Spleen (tissue), 11 donors: ENCODE results near the gene SLC4A8. TPM values are rescaled to one million over a fixed set of nuclear protein-coding genes. Genes with fewer than 3 reads are reported as not detected.

ENCODE experiments used
- DNase-seq: peaks from one replicate; pipeline ENCODE4 v3.0.0-alpha.2; 2020
- H3K27ac ChIP-seq, 8 donors: fragments of 200-600 bp; sonication (generic) in 7 of 8; 1 replicate in 4 of 8; 2 replicates in 4 of 8; pipeline versions ENCODE4 v1.5.0 to v1.8.0; 2016 to 2021; ENCODE audit warnings: inconsistent platforms in 4 of 8, mild to moderate bottlenecking in 4 of 8, moderate library complexity in 1 of 8
- H3K27me3 ChIP-seq, 7 donors: fragments of 200-600 bp; sonication (generic) in 6 of 7; replicated peaks in 1 of 7; 1 replicate in 4 of 7; 2 replicates in 3 of 7; pipeline versions ENCODE4 v1.5.0 to v1.8.0; 2016 to 2021; ENCODE audit warnings: inconsistent platforms in 3 of 7, mild to moderate bottlenecking in 1 of 7
- H3K36me3 ChIP-seq, 6 donors: fragments of 200-600 bp; sonication (generic) in 5 of 6; 1 replicate in 4 of 6; 2 replicates in 2 of 6; pipeline versions ENCODE4 v1.5.0 to v1.8.0; 2016 to 2021; ENCODE audit warnings: inconsistent platforms in 2 of 6
- H3K4me1 ChIP-seq, 6 donors: fragments of 200-600 bp; sonication (generic) in 5 of 6; 1 replicate in 3 of 6; 2 replicates in 3 of 6; pipeline versions ENCODE4 v1.5.0 to v1.8.0; 2016 to 2021; ENCODE audit warnings: inconsistent platforms in 3 of 6
- H3K4me3 ChIP-seq, 8 donors: fragments of 200-600 bp; sonication (generic) in 7 of 8; 1 replicate in 4 of 8; 2 replicates in 4 of 8; pipeline versions ENCODE4 v1.5.0 to v1.8.0; 2016 to 2021; ENCODE audit warnings: inconsistent platforms in 4 of 8, mild to moderate bottlenecking in 4 of 8, moderate library complexity in 2 of 8
- H3K9me3 ChIP-seq, 8 donors: fragments of 200-600 bp; sonication (generic) in 7 of 8; 1 replicate in 4 of 8; 2 replicates in 4 of 8; pipeline versions ENCODE4 v1.5.0 to v1.8.0; 2016 to 2021; ENCODE audit warnings: inconsistent platforms in 4 of 8
- POLR2A ChIP-seq, 3 donors: fragments of 450-650 bp; IDR thresholded peaks; one replicate each; pipeline ENCODE4 v1.5.1; 2017; ENCODE audit warnings: antibody characterized with exemption in 3 of 3, mild to moderate bottlenecking in 1 of 3
- POLR2AphosphoS5 ChIP-seq, 3 donors: sonication (generic); formaldehyde crosslinking; IDR thresholded peaks; one replicate each; pipeline ENCODE4 v1.5.1; 2017; ENCODE audit warnings: antibody characterized with exemption in 3 of 3
- WGBS, 5 donors: extraction: QIAGEN DNeasy Blood & Tissue Kit in 3 of 5; methylation state at CpG; one replicate each; pipeline versions ENCODE4 v1.1.5 to v1.1.7; 2013 to 2018; 5-methylcytosine and 5-hydroxymethylcytosine counted together
- intact Hi-C: fragments of 100-400 bp; cut with DNase I; formaldehyde crosslinking; loops from one replicate; pipeline ENCODE4 v1.15.0; 2023; ENCODE audit warnings: low total_unique reads
- polyA plus RNA-seq, 3 donors: library from polyadenylated mRNA; stranded (reverse); fragments of 200-250 nt; gene quantifications; one replicate each; pipeline ENCODE4 v1.2.1, GENCODE V29; 2013
- total RNA-seq, 7 donors: library from RNA; depleted of rRNA in 3 of 7; stranded (reverse); fragments of >200 nt in 3 of 7; fragmentation: NEBNext Ultra II Directional in 4 of 7; extraction: Animal tissue kit (Norgen Biotek cat#: 25700) in 4 of 7; gene quantifications; one replicate each; pipeline versions ENCODE4 v1.1.0 to v1.2.1, GENCODE V29; 2016 to 2021
- TF ChIP-seq, protein P1 (sequence below), 11 experiments: fragments of 200-600 bp in 7 of 11; fragments of 450-650 bp in 4 of 11; sonication (generic) in 4 of 11; IDR thresholded peaks in 8 of 11; conservative IDR thresholded peaks in 3 of 11; 1 replicate in 7 of 11; 2 replicates in 4 of 11; pipeline versions ENCODE4 v1.4.0 to v1.8.0; 2016 to 2021; ENCODE audit warnings: antibody characterized with exemption in 11 of 11, inconsistent platforms in 4 of 11, mild to moderate bottlenecking in 1 of 11
- donor health status: healthy with polysubstance abuse.
- donor health status: DM: no; HTN: no; CAD: no; lungs with moderate emphysema.
- donor health status: DM: no; HTN: no; CAD: no.
- donor health status: Bipolar disorder and iron deficiency.
- donor health status: healthy.
- donor health status: DM: no; HTN: no; CAD: no.
- donor health status: DM: yes; HTN: yes; CAD: no.

The SLC4A8 gene
- total and polyA plus RNA-seq, 10 donors: 0.88 to 9.7 (median 4.8) TPM

DNA sequence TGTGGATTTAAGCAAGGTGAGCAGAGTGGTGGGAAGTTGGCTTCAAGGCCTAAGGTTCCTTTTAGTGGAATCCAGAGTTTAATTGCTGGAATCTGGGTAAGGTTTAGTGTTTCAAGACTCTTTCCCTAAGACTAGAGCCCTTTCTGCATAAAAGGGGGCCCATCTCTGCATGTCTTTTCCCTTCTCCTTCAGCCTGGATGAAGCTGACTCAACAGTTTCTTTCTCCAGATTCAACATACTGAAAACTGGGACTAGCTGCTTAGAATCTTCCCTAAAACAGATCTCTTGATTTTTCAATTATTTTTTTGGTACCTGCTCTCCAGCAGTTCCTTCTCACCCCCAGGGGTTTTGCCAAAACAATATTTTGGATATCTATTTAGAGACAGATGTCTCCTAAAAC is 34.0 kb downstream of the SLC4A8 start:
- Histone ChIP-seq H3K27ac (no peak overlapping the region), H3K27me3 (no peaks in the 10 kb centered on the region), H3K36me3 (peaks cover 0 to 8% (median 0%) of the 10 kb centered on the region in 6 donors), H3K4me3 (no peak overlapping the region), H3K4me1 (no peaks in the 10 kb centered on the region), H3K9me3 (no peaks in the 10 kb centered on the region)
- no peak for DNase-seq
- TF ChIP-seq, protein P1, sequence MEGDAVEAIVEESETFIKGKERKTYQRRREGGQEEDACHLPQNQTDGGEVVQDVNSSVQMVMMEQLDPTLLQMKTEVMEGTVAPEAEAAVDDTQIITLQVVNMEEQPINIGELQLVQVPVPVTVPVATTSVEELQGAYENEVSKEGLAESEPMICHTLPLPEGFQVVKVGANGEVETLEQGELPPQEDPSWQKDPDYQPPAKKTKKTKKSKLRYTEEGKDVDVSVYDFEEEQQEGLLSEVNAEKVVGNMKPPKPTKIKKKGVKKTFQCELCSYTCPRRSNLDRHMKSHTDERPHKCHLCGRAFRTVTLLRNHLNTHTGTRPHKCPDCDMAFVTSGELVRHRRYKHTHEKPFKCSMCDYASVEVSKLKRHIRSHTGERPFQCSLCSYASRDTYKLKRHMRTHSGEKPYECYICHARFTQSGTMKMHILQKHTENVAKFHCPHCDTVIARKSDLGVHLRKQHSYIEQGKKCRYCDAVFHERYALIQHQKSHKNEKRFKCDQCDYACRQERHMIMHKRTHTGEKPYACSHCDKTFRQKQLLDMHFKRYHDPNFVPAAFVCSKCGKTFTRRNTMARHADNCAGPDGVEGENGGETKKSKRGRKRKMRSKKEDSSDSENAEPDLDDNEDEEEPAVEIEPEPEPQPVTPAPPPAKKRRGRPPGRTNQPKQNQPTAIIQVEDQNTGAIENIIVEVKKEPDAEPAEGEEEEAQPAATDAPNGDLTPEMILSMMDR (IDR thresholded peaks at IDR 0.05 in 8 of 11, conservative IDR thresholded peaks at IDR 0.05 in 3 of 11): no peak
- TF ChIP-seq POLR2AphosphoS5 (IDR thresholded peaks at IDR 0.05) (no peak), POLR2A (IDR thresholded peaks at IDR 0.05) (no peak)
- intact Hi-C loops: no loop called here

DNA sequence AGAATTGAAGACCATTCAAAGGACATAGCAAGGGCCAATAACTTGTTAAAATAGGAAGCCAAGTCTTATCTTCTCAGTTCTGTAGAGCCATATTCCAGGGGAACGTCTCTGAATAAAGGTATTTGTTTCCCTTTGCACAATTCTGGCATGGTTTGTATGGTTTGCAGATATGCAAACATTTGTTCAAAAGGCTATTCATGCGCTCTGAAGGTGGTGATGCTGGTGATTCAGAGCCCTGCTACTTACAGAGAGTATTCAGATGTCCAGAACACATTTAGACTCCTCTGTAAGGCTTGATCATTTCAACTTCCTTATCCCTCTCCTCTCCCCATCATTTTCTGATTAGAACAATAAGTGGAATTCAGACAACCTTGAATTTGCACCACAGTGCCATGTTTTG is 35.9 kb downstream of the SLC4A8 start:
- Histone ChIP-seq H3K27ac (no peak overlapping the region), H3K9me3 (no peaks in the 10 kb centered on the region), H3K27me3 (no peaks in the 10 kb centered on the region), H3K4me3 (no peak overlapping the region), H3K4me1 (no peaks in the 10 kb centered on the region), H3K36me3 (peaks cover 0 to 8% (median 0%) of the 10 kb centered on the region in 6 donors)
- WGBS, 5 donors: 87 to 95% (median 94%) methylated on average over 2 of the region's 2 CpGs
- no peak for DNase-seq
- intact Hi-C loops: no loop called here
- TF ChIP-seq POLR2AphosphoS5 (IDR thresholded peaks at IDR 0.05) (no peak), POLR2A (IDR thresholded peaks at IDR 0.05) (no peak)
- TF ChIP-seq, protein P1 (IDR thresholded peaks at IDR 0.05 in 8 of 11, conservative IDR thresholded peaks at IDR 0.05 in 3 of 11): no peak

DNA sequence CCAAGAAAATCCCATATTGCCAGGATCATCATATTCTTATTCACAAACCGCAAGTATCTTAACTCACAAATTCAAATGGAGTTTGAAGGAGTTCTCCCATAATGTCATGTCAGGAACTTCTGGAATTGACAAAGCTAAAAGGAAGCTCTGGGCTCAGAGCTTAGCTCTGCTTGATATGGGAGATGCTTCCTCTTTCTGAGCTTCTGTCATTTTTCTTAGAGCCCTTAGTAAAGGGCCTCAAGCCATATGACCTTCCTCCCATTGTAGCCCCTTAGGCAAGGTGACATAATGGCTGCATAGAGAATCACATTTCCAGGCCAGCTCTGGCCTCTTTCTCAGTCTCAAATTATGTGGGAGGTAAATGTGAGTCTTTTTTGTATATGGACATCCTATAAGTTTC is 40.9 kb downstream of the SLC4A8 start:
- WGBS, 5 donors: 94 to 100% (median 95%) methylated on average over 1 of the region's 1 CpG
- TF ChIP-seq POLR2A (IDR thresholded peaks at IDR 0.05): no peak
- no peak for TF ChIP-seq POLR2AphosphoS5 (IDR thresholded peaks at IDR 0.05)
- TF ChIP-seq, protein P1 (IDR thresholded peaks at IDR 0.05 in 8 of 11, conservative IDR thresholded peaks at IDR 0.05 in 3 of 11): no peak
- Histone ChIP-seq H3K4me3 (no peak overlapping the region), H3K27me3 (peaks cover 0 to 20% (median 0%) of the 10 kb centered on the region in 7 donors), H3K27ac (no peak overlapping the region), H3K4me1 (no peaks in the 10 kb centered on the region), H3K36me3 (no peaks in the 10 kb centered on the region), H3K9me3 (no peaks in the 10 kb centered on the region)
- intact Hi-C loops: no loop called here
- no peak for DNase-seq

DNA sequence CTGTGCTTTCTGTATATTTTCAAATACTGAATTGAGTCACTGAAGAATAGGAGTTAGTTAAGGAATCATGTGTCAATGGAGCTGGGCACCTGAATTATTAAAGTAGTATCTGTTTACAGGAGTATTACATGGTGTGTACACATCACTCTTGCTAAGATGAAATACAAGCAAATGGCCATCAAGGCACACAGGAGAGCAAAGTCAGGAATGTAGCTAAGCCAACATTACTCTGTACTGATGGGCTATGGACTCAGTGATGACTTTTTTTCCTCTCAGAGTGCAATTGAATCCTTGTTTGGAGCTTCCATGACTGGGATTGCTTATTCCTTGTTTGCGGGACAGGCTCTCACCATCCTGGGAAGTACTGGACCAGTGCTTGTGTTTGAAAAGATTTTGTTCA is 45.5 kb downstream of the SLC4A8 start:
- 94 to 100% (median 96%) methylated on average over 1 of the region's 1 CpG for WGBS, 5 donors
- DNase-seq: no peak
- Histone ChIP-seq H3K9me3 (no peaks in the 10 kb centered on the region), H3K4me1 (peaks cover 0 to 13% (median 0%) of the 10 kb centered on the region in 6 donors), H3K36me3 (peaks cover 0 to 4% (median 0%) of the 10 kb centered on the region in 6 donors), H3K27me3 (peaks cover 0 to 35% (median 0%) of the 10 kb centered on the region in 7 donors), H3K4me3 (no peak overlapping the region), H3K27ac (no peak overlapping the region)
- intact Hi-C loops: no loop called here
- no peak for TF ChIP-seq POLR2A (IDR thresholded peaks at IDR 0.05)
- TF ChIP-seq POLR2AphosphoS5 (IDR thresholded peaks at IDR 0.05): no peak
- TF ChIP-seq, protein P1 (IDR thresholded peaks at IDR 0.05 in 8 of 11, conservative IDR thresholded peaks at IDR 0.05 in 3 of 11): no peak
